ENCODE data around the gene TSPAN16.

Gene TSPAN16

GRCh38 chr19:11355160-11356073 is 59.5 kb downstream of the TSPAN16 start, which contains the start of gene PLPPR2:
PLPPR2 (plus strand) TSS chr19:11355432; CDS start chr19:11357674, 2,242 bp downstream.
- Histone ChIP-seq H3K27me3 (replicated peaks; ENCODE audit: insufficient read depth, low read length) (peaks cover 31% of the 10 kb centered on the region), H3K9me3 (replicated peaks; ENCODE audit: insufficient read depth, low read length) (no peaks in the 10 kb centered on the region), H3K9me2 (replicated peaks; ENCODE audit: insufficient read depth, low read length) (no peaks in the 10 kb centered on the region), H3F3A (ENCODE audit: insufficient read depth, low read length) (no peaks in the 10 kb centered on the region), H3K4me2 (ENCODE audit: low read depth, low read length) (peak within 1 kb of the TSS; percentile 68), H2AFZ (ENCODE audit: low read length) (peak within 1 kb of the TSS; percentile 52; the same call in 1 of the 2 replicates), H3K79me2 (ENCODE audit: low read length) (no peaks in the 10 kb centered on the region), H3K27ac (ENCODE audit: low read length) (no peak within 1 kb of the TSS), H3K36me3 (replicated peaks; ENCODE audit: insufficient read depth, low read length) (no peaks in the 10 kb centered on the region), H3K4me1 (ENCODE audit: low read length) (no peaks in the 10 kb centered on the region), H4K20me1 (ENCODE audit: insufficient read depth, low read length) (no peaks in the 10 kb centered on the region), H3K9ac (ENCODE audit: low read length) (no peak within 1 kb of the TSS), H3K4me3 (ENCODE audit: low read length) (peak within 1 kb of the TSS; percentile 51; the same call in 1 of the 2 replicates)
- peak; percentile 88 for DNase-seq
- TF ChIP-seq EZH2phosphoT487 (IDR thresholded peaks at IDR 0.05; ENCODE audit: low read length) (no peak), CTCF (IDR thresholded peaks at IDR 0.05; ENCODE audit: low read length) (no peak), EZH2 (optimal IDR thresholded peaks at IDR 0.05; ENCODE audit: low read depth, low read length) (no peak)

- no peak overlapping the region for H3K27ac ChIP-seq (ENCODE audit: low read length)
- H3K4me2 ChIP-seq (ENCODE audit: low read depth, low read length), result peak overlapping the region; percentile 68
- H3K4me3 ChIP-seq (ENCODE audit: low read length), result no peak overlapping the region; the same call in 1 of the 2 replicates
- no peaks in the 10 kb centered on the region for H3K36me3 ChIP-seq (replicated peaks; ENCODE audit: insufficient read depth, low read length)
- peaks cover 31% of the 10 kb centered on the region for H3K27me3 ChIP-seq (replicated peaks; ENCODE audit: insufficient read depth, low read length)
- no peaks in the 10 kb centered on the region for H3K4me1 ChIP-seq (ENCODE audit: low read length)
- no peaks in the 10 kb centered on the region for H3K9me3 ChIP-seq (replicated peaks; ENCODE audit: insufficient read depth, low read length)
- DNase-seq, result no peak
- H3K9ac ChIP-seq (ENCODE audit: low read length), result no peak overlapping the region
- H2AFZ ChIP-seq (ENCODE audit: low read length), result no peak overlapping the region
- no peaks in the 10 kb centered on the region for H3K9me2 ChIP-seq (replicated peaks; ENCODE audit: insufficient read depth, low read length)
- no peaks in the 10 kb centered on the region for H4K20me1 ChIP-seq (ENCODE audit: insufficient read depth, low read length)
- TF ChIP-seq EZH2phosphoT487 (IDR thresholded peaks at IDR 0.05; ENCODE audit: low read length) (no peak), EZH2 (optimal IDR thresholded peaks at IDR 0.05; ENCODE audit: low read depth, low read length) (no peak), CTCF (IDR thresholded peaks at IDR 0.05; ENCODE audit: low read length) (no peak)
- H3K79me2 ChIP-seq (ENCODE audit: low read length), result no peaks in the 10 kb centered on the region
- no peaks in the 10 kb centered on the region for H3F3A ChIP-seq (ENCODE audit: insufficient read depth, low read length)
These were observed 60.1 kb downstream of the TSPAN16 start for GRCh38 chr19:11356074-11356397.

GRCh38 chr19:11356676-11357550 is 61.0 kb downstream of the TSPAN16 start:
- DNase-seq, result no peak

More at GRCh38 chr19:11356676-11357550, 61.0 kb downstream of the TSPAN16 start:
- no peaks in the 10 kb centered on the region for H3K9me3 ChIP-seq (replicated peaks; ENCODE audit: insufficient read depth, low read length)
- TF ChIP-seq CTCF (IDR thresholded peaks at IDR 0.05; ENCODE audit: low read length), result no peak
- no peak for TF ChIP-seq EZH2 (optimal IDR thresholded peaks at IDR 0.05; ENCODE audit: low read depth, low read length)
- no peak for TF ChIP-seq EZH2phosphoT487 (IDR thresholded peaks at IDR 0.05; ENCODE audit: low read length)
- no peaks in the 10 kb centered on the region for H3K9me2 ChIP-seq (replicated peaks; ENCODE audit: insufficient read depth, low read length)
- no peak overlapping the region for H3K9ac ChIP-seq (ENCODE audit: low read length)
- no peak overlapping the region for H3K4me3 ChIP-seq (ENCODE audit: low read length)
- no peaks in the 10 kb centered on the region for H3K79me2 ChIP-seq (ENCODE audit: low read length)
- H3F3A ChIP-seq (ENCODE audit: insufficient read depth, low read length), result no peaks in the 10 kb centered on the region
- no peak overlapping the region for H3K27ac ChIP-seq (ENCODE audit: low read length)
- H2AFZ ChIP-seq (ENCODE audit: low read length), result no peak overlapping the region
- no peaks in the 10 kb centered on the region for H4K20me1 ChIP-seq (ENCODE audit: insufficient read depth, low read length)
- no peaks in the 10 kb centered on the region for H3K4me1 ChIP-seq (ENCODE audit: low read length)
- peaks cover 30% of the 10 kb centered on the region for H3K27me3 ChIP-seq (replicated peaks; ENCODE audit: insufficient read depth, low read length)
- H3K36me3 ChIP-seq (replicated peaks; ENCODE audit: insufficient read depth, low read length), result no peaks in the 10 kb centered on the region
- H3K4me2 ChIP-seq (ENCODE audit: low read depth, low read length), result no peak overlapping the region

Measured in MM.1S (cell line).